ENCODE results near the gene MED27.

DNA sequence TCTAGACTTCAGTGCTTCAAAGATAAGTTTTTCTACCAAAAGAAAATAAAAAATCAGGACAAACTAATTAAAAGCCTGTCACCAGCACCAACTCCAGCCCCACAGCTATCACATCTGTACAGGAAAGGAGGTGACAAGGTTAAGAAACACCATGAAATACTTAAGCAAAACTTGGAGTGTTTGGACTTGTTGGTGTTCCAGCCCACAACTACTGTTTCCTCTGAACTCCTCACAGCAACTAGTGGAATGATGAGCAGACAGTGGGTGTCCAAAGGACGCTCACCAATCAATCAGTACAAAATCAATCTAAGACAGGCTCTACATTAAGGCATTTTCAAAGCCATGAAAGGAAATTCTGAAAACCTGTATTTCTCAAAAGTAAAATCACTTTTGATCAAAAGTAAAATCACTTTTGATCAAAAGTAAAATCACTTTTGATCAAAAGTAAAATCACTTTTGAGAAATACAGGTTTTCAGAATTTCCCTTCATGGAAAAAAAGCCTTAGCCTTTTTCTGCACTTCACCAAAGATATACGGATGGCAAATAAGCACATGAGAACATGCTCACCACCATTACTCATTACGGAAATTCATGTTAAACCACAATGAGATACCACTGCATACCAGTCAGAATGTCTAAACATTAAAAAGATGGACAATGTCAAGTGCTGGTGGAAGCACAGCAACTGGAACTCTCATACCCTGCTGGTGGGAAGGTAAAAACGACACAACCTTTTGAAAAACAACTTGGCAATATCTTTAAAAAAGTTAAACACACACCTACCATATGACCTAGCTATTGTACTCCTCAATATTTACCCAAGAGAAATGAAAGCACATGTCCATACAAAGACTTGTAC lies 79.7 kb downstream of the MED27 start:
- TF ChIP-seq RFX5 (IDR thresholded peaks at IDR 0.05; ENCODE audit: low read depth, low read length) = no peak
- TF ChIP-seq, protein P1, sequence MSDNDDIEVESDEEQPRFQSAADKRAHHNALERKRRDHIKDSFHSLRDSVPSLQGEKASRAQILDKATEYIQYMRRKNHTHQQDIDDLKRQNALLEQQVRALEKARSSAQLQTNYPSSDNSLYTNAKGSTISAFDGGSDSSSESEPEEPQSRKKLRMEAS (CRISPR knock-in tag; IDR thresholded peaks at IDR 0.05) = no peak
- no peak for TF ChIP-seq POLR2A (conservative IDR thresholded peaks at IDR 0.05)
- TF ChIP-seq SP1 (CRISPR knock-in tag; IDR thresholded peaks at IDR 0.05) = no peak
- TF ChIP-seq, protein P2, sequence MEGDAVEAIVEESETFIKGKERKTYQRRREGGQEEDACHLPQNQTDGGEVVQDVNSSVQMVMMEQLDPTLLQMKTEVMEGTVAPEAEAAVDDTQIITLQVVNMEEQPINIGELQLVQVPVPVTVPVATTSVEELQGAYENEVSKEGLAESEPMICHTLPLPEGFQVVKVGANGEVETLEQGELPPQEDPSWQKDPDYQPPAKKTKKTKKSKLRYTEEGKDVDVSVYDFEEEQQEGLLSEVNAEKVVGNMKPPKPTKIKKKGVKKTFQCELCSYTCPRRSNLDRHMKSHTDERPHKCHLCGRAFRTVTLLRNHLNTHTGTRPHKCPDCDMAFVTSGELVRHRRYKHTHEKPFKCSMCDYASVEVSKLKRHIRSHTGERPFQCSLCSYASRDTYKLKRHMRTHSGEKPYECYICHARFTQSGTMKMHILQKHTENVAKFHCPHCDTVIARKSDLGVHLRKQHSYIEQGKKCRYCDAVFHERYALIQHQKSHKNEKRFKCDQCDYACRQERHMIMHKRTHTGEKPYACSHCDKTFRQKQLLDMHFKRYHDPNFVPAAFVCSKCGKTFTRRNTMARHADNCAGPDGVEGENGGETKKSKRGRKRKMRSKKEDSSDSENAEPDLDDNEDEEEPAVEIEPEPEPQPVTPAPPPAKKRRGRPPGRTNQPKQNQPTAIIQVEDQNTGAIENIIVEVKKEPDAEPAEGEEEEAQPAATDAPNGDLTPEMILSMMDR (IDR thresholded peaks at IDR 0.05 in 2 of 3, conservative IDR thresholded peaks at IDR 0.05 in 1 of 3; ENCODE audit: insufficient read depth in 2 of 3, low read depth in 1 of 3, low read length in 3 of 3) = no peak
- TF ChIP-seq, protein P3, sequence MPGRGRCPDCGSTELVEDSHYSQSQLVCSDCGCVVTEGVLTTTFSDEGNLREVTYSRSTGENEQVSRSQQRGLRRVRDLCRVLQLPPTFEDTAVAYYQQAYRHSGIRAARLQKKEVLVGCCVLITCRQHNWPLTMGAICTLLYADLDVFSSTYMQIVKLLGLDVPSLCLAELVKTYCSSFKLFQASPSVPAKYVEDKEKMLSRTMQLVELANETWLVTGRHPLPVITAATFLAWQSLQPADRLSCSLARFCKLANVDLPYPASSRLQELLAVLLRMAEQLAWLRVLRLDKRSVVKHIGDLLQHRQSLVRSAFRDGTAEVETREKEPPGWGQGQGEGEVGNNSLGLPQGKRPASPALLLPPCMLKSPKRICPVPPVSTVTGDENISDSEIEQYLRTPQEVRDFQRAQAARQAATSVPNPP (IDR thresholded peaks at IDR 0.05; ENCODE audit: borderline replicate concordance, insufficient read depth, insufficient read length) = no peak
- TF ChIP-seq ZBTB1 (CRISPR knock-in tag; IDR thresholded peaks at IDR 0.05; ENCODE audit: borderline replicate concordance, low read depth) = no peak
- TF ChIP-seq TBP (optimal IDR thresholded peaks at IDR 0.05; ENCODE audit: low read depth, low read length) = no peak
- TF ChIP-seq ZNF217 (CRISPR knock-in tag; IDR thresholded peaks at IDR 0.05) = no peak
- no peak for TF ChIP-seq RAD21 (CRISPR knock-in tag; conservative IDR thresholded peaks at IDR 0.05 in 1 of 2, IDR thresholded peaks at IDR 0.05 in 1 of 2)
- TF ChIP-seq HSF4 (CRISPR knock-in tag; IDR thresholded peaks at IDR 0.05; ENCODE audit: borderline replicate concordance) = no peak
- TF ChIP-seq, protein P4, sequence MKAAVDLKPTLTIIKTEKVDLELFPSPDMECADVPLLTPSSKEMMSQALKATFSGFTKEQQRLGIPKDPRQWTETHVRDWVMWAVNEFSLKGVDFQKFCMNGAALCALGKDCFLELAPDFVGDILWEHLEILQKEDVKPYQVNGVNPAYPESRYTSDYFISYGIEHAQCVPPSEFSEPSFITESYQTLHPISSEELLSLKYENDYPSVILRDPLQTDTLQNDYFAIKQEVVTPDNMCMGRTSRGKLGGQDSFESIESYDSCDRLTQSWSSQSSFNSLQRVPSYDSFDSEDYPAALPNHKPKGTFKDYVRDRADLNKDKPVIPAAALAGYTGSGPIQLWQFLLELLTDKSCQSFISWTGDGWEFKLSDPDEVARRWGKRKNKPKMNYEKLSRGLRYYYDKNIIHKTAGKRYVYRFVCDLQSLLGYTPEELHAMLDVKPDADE (conservative IDR thresholded peaks at IDR 0.05; ENCODE audit: control insufficient read depth, low read depth, low read length) = no peak
- TF ChIP-seq, protein P5, sequence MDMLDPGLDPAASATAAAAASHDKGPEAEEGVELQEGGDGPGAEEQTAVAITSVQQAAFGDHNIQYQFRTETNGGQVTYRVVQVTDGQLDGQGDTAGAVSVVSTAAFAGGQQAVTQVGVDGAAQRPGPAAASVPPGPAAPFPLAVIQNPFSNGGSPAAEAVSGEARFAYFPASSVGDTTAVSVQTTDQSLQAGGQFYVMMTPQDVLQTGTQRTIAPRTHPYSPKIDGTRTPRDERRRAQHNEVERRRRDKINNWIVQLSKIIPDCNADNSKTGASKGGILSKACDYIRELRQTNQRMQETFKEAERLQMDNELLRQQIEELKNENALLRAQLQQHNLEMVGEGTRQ (CRISPR knock-in tag; IDR thresholded peaks at IDR 0.05) = no peak

Data from K562 (cell line).